GM23338 (cell line): ENCODE results near the gene CD38. TPM values are rescaled to one million over a fixed set of nuclear protein-coding genes. Genes with fewer than 3 reads are reported as not detected.
A peak's percentile ranks its signal among the peaks of the same experiment; 100 is the strongest.

Experiments used
- ATAC-seq: fragments of 200-7000 bp; cut with Tn5 transposase; 3 replicates; pipeline ENCODE4 v1.9.1; 2020
- DNase-seq: peaks from one replicate; pipeline ENCODE4 v3.0.0-alpha.2; 2015; ENCODE audit warnings: low spot score
- H2AFZ ChIP-seq: fragments of 200-600 bp; sonication (generic); 2 replicates; pipeline ENCODE4 v1.8.0; 2016; ENCODE audit warnings: antibody characterized with exemption, mild to moderate bottlenecking, moderate library complexity
- H3F3A ChIP-seq: fragments of 200-600 bp; sonication (generic); replicated peaks from 2 replicates; pipeline ENCODE4 v1.8.0; 2017; ENCODE audit warnings: antibody characterized with exemption, mixed run types, low read depth
- H3K27ac ChIP-seq: fragments of 200-600 bp; sonication (generic); 2 replicates; pipeline ENCODE4 v1.6.1; 2016; ENCODE audit warnings: low read depth
- H3K27me3 ChIP-seq: fragments of 200-600 bp; sonication (generic); 2 replicates; pipeline ENCODE4 v1.8.0; 2016; ENCODE audit warnings: mild to moderate bottlenecking, mixed run types, moderate library complexity; ENCODE audit not compliant: insufficient read depth
- H3K36me3 ChIP-seq: fragments of 200-600 bp; sonication (generic); 2 replicates; pipeline ENCODE4 v1.8.0; 2016; ENCODE audit warnings: mild to moderate bottlenecking; ENCODE audit not compliant: insufficient read depth
- H3K4me1 ChIP-seq: fragments of 200-600 bp; sonication (generic); 2 replicates; pipeline ENCODE4 v1.8.0; 2016; ENCODE audit warnings: mild to moderate bottlenecking, moderate library complexity; ENCODE audit not compliant: insufficient read depth
- H3K4me2 ChIP-seq: fragments of 200-600 bp; sonication (generic); 2 replicates; pipeline ENCODE4 v1.7.1; 2017; ENCODE audit warnings: mixed run types
- H3K4me3 ChIP-seq: fragments of 200-600 bp; sonication (generic); 2 replicates; pipeline ENCODE4 v1.6.1; 2016; ENCODE audit warnings: mixed run types
- H3K79me2 ChIP-seq: fragments of 200-600 bp; sonication (generic); replicated peaks from 2 replicates; pipeline ENCODE4 v1.8.0; 2017; ENCODE audit warnings: mild to moderate bottlenecking; ENCODE audit not compliant: insufficient read depth
- H3K9me2 ChIP-seq: fragments of 200-600 bp; sonication (generic); 2 replicates; pipeline ENCODE4 v1.8.0; 2017; ENCODE audit not compliant: insufficient read depth
- H4K20me1 ChIP-seq: fragments of 200-600 bp; sonication (generic); replicated peaks from 2 replicates; pipeline ENCODE4 v1.8.0; 2017; ENCODE audit warnings: mild to moderate bottlenecking; ENCODE audit not compliant: insufficient read depth
- H3K27ac Mint-ChIP-seq: 2 replicates; pipeline ENCODE4 v1.8.0; 2020; ENCODE audit warnings: inconsistent platforms, mild to moderate bottlenecking, moderate library complexity, mixed read lengths
- H3K27me3 Mint-ChIP-seq: 3 replicates; pipeline ENCODE4 v1.8.0; 2022; ENCODE audit warnings: low read depth, mild to moderate bottlenecking, moderate library complexity, mixed read lengths, inconsistent platforms; ENCODE audit not compliant: insufficient read depth, poor library complexity
- H3K36me3 Mint-ChIP-seq: 3 replicates; pipeline ENCODE4 v1.8.0; 2021; ENCODE audit warnings: low read depth, mild to moderate bottlenecking, inconsistent platforms, moderate library complexity, mixed read lengths
- H3K4me1 Mint-ChIP-seq: 3 replicates; pipeline ENCODE4 v1.8.0; 2020; ENCODE audit warnings: mild to moderate bottlenecking, inconsistent platforms, mixed read lengths
- H3K4me3 Mint-ChIP-seq: 3 replicates; pipeline ENCODE4 v1.8.0; 2021; ENCODE audit warnings: moderate library complexity, mild to moderate bottlenecking, inconsistent platforms, mixed read lengths
- H3K9me3 Mint-ChIP-seq: 3 replicates; pipeline ENCODE4 v1.8.0; 2020; ENCODE audit warnings: moderate library complexity, mild to moderate bottlenecking, inconsistent platforms, mixed read lengths
- CREB1 ChIP-seq: fragments of 250-450 bp; sonication (Bioruptor Pico); IDR thresholded peaks from 2 replicates; pipeline ENCODE4 v1.5.0; 2020; ENCODE audit warnings: low read depth, mild to moderate bottlenecking, moderate library complexity
- EZH2 ChIP-seq: fragments of 200-600 bp; sonication (generic); IDR thresholded peaks from one replicate; pipeline ENCODE4 v1.8.0; 2017; ENCODE audit warnings: antibody characterized with exemption, mild to moderate bottlenecking, low read depth; ENCODE audit not compliant: unreplicated experiment
- EZH2phosphoT487 ChIP-seq: fragments of 200-600 bp; sonication (generic); IDR thresholded peaks from one replicate; pipeline ENCODE4 v1.8.1; 2018; ENCODE audit warnings: antibody characterized with exemption; ENCODE audit not compliant: unreplicated experiment
- JUNB ChIP-seq: IDR thresholded peaks from one replicate; pipeline ENCODE4 v1.6.1; 2016; ENCODE audit warnings: antibody characterized with exemption; ENCODE audit not compliant: unreplicated experiment
- NANOG ChIP-seq: IDR thresholded peaks from 2 replicates; pipeline ENCODE4 v1.6.1; 2016; ENCODE audit warnings: antibody characterized with exemption, borderline replicate concordance
- POLR2AphosphoS5 ChIP-seq: IDR thresholded peaks from 2 replicates; pipeline ENCODE4 v1.6.1; 2016; ENCODE audit warnings: antibody characterized with exemption, low read depth
- STAT1 ChIP-seq: IDR thresholded peaks from one replicate; pipeline ENCODE4 v1.6.1; 2016; ENCODE audit warnings: antibody characterized with exemption; ENCODE audit not compliant: unreplicated experiment
- ZNF114 ChIP-seq: fragments of 250-450 bp; sonication (Bioruptor Pico); IDR thresholded peaks from 2 replicates; pipeline ENCODE4 v1.5.0; 2020; ENCODE audit warnings: mild to moderate bottlenecking, moderate library complexity
- ZNF331 ChIP-seq: fragments of 250-450 bp; sonication (Bioruptor Pico); IDR thresholded peaks from 2 replicates; pipeline ENCODE4 v1.5.0; 2020; ENCODE audit warnings: low read depth, mild to moderate bottlenecking, moderate library complexity
- polyA plus RNA-seq: library from polyadenylated mRNA; unstranded; fragments of >200 nt; fragmentation: Nextera tagmentation; extraction: Ambion mirVana; gene quantifications from 2 replicates; pipeline ENCODE4 v1.2.1, GENCODE V29; 2016
- total RNA-seq: library from RNA; depleted of rRNA; stranded (reverse); fragments of >200 nt; shearing (Covaris generic); gene quantifications from 2 replicates; pipeline ENCODE4 v1.2.3, GENCODE V29; 2014
- TF ChIP-seq, protein P1 (sequence below): fragments of 250-450 bp; sonication (Bioruptor Pico); IDR thresholded peaks from 2 replicates; pipeline ENCODE4 v1.5.0; 2020; ENCODE audit warnings: mild to moderate bottlenecking, moderate library complexity
- TF ChIP-seq, protein P2 (sequence below): IDR thresholded peaks from one replicate; pipeline ENCODE4 v1.6.1; 2018; ENCODE audit warnings: antibody characterized with exemption; ENCODE audit not compliant: unreplicated experiment
- TF ChIP-seq, protein P3 (sequence below): IDR thresholded peaks from 2 replicates; pipeline ENCODE4 v1.6.1; 2016; ENCODE audit warnings: antibody characterized with exemption
- TF ChIP-seq, protein P4 (sequence below), 2 experiments: fragments of 200-600 bp in 1 of 2; sonication (generic) in 1 of 2; conservative IDR thresholded peaks; 2 replicates each; pipeline versions ENCODE4 v1.5.1 to v1.6.1; 2016 to 2017; ENCODE audit warnings: antibody characterized with exemption in 2 of 2, low read depth in 2 of 2, mild to moderate bottlenecking in 2 of 2, moderate library complexity in 1 of 2

The CD38 gene
- total and polyA plus RNA-seq, 2 experiments from 2014 or later = 0.17 to 0.24 TPM

DNA sequence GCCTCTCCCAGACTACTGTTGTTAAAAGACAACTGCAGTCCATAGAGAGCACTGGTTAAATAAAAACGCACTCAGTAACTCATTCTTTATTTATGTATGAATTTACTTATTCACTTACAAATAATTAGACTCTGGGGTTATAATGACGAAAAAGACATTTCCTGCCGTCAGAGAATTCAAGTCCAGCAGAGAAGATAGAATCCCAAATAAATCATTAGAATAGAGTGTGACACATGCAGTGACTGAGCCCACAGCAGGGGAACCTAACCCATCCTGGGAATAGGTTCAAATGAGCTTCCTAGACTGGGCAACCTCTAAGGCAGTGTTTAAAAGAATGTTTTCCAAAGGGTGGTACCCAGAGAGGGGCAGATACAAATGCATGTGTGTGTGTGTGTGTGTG is 106.5 kb downstream of the CD38 start:
- Histone ChIP-seq H3K4me1 (no peaks in the 10 kb centered on the region), H3K36me3 (no peaks in the 10 kb centered on the region), H3K4me2 (no peak overlapping the region), H2AFZ (0 out of 2 replicates have a peak overlapping the region, but pooled peaks have one; percentile 40), H3K79me2 (no peaks in the 10 kb centered on the region), H3K27me3 (no peaks in the 10 kb centered on the region), H3F3A (no peaks in the 10 kb centered on the region), H3K27ac (no peak overlapping the region), H3K4me3 (no peak overlapping the region), H4K20me1 (no peaks in the 10 kb centered on the region), H3K9me2 (peaks cover 6% of the 10 kb centered on the region)
- no peak overlapping the region for H3K4me3 Mint-ChIP-seq
- H3K27ac Mint-ChIP-seq = no peak overlapping the region
- DNase-seq (no peak), ATAC-seq (no peak; the same call in 2 of the 3 replicates)
- peaks cover 10% of the 10 kb centered on the region for H3K4me1 Mint-ChIP-seq
- TF ChIP-seq STAT1 (no peak), ZNF331 (no peak), EZH2 (no peak), ZNF114 (CRISPR knock-in tag) (no peak), POLR2AphosphoS5 (no peak), NANOG (no peak), EZH2phosphoT487 (no peak), JUNB (no peak), CREB1 (CRISPR knock-in tag) (no peak)
- TF ChIP-seq, protein P1, sequence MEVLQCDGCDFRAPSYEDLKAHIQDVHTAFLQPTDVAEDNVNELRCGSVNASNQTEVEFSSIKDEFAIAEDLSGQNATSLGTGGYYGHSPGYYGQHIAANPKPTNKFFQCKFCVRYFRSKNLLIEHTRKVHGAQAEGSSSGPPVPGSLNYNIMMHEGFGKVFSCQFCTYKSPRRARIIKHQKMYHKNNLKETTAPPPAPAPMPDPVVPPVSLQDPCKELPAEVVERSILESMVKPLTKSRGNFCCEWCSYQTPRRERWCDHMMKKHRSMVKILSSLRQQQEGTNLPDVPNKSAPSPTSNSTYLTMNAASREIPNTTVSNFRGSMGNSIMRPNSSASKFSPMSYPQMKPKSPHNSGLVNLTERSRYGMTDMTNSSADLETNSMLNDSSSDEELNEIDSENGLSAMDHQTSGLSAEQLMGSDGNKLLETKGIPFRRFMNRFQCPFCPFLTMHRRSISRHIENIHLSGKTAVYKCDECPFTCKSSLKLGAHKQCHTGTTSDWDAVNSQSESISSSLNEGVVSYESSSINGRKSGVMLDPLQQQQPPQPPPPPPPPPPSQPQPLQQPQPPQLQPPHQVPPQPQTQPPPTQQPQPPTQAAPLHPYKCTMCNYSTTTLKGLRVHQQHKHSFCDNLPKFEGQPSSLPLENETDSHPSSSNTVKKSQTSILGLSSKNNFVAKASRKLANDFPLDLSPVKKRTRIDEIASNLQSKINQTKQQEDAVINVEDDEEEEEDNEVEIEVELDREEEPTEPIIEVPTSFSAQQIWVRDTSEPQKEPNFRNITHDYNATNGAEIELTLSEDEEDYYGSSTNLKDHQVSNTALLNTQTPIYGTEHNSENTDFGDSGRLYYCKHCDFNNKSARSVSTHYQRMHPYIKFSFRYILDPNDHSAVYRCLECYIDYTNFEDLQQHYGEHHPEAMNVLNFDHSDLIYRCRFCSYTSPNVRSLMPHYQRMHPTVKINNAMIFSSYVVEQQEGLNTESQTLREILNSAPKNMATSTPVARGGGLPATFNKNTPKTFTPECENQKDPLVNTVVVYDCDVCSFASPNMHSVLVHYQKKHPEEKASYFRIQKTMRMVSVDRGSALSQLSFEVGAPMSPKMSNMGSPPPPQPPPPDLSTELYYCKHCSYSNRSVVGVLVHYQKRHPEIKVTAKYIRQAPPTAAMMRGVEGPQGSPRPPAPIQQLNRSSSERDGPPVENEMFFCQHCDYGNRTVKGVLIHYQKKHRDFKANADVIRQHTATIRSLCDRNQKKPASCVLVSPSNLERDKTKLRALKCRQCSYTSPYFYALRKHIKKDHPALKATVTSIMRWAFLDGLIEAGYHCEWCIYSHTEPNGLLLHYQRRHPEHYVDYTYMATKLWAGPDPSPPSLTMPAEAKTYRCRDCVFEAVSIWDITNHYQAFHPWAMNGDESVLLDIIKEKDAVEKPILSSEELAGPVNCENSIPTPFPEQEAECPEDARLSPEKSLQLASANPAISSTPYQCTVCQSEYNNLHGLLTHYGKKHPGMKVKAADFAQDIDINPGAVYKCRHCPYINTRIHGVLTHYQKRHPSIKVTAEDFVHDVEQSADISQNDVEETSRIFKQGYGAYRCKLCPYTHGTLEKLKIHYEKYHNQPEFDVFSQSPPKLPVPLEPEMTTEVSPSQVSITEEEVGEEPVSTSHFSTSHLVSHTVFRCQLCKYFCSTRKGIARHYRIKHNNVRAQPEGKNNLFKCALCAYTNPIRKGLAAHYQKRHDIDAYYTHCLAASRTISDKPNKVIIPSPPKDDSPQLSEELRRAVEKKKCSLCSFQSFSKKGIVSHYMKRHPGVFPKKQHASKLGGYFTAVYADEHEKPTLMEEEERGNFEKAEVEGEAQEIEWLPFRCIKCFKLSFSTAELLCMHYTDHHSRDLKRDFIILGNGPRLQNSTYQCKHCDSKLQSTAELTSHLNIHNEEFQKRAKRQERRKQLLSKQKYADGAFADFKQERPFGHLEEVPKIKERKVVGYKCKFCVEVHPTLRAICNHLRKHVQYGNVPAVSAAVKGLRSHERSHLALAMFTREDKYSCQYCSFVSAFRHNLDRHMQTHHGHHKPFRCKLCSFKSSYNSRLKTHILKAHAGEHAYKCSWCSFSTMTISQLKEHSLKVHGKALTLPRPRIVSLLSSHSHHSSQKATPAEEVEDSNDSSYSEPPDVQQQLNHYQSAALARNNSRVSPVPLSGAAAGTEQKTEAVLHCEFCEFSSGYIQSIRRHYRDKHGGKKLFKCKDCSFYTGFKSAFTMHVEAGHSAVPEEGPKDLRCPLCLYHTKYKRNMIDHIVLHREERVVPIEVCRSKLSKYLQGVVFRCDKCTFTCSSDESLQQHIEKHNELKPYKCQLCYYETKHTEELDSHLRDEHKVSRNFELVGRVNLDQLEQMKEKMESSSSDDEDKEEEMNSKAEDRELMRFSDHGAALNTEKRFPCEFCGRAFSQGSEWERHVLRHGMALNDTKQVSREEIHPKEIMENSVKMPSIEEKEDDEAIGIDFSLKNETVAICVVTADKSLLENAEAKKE (CRISPR knock-in tag) = no peak
- TF ChIP-seq, protein P2, sequence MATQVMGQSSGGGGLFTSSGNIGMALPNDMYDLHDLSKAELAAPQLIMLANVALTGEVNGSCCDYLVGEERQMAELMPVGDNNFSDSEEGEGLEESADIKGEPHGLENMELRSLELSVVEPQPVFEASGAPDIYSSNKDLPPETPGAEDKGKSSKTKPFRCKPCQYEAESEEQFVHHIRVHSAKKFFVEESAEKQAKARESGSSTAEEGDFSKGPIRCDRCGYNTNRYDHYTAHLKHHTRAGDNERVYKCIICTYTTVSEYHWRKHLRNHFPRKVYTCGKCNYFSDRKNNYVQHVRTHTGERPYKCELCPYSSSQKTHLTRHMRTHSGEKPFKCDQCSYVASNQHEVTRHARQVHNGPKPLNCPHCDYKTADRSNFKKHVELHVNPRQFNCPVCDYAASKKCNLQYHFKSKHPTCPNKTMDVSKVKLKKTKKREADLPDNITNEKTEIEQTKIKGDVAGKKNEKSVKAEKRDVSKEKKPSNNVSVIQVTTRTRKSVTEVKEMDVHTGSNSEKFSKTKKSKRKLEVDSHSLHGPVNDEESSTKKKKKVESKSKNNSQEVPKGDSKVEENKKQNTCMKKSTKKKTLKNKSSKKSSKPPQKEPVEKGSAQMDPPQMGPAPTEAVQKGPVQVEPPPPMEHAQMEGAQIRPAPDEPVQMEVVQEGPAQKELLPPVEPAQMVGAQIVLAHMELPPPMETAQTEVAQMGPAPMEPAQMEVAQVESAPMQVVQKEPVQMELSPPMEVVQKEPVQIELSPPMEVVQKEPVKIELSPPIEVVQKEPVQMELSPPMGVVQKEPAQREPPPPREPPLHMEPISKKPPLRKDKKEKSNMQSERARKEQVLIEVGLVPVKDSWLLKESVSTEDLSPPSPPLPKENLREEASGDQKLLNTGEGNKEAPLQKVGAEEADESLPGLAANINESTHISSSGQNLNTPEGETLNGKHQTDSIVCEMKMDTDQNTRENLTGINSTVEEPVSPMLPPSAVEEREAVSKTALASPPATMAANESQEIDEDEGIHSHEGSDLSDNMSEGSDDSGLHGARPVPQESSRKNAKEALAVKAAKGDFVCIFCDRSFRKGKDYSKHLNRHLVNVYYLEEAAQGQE = no peak
- TF ChIP-seq, protein P3, sequence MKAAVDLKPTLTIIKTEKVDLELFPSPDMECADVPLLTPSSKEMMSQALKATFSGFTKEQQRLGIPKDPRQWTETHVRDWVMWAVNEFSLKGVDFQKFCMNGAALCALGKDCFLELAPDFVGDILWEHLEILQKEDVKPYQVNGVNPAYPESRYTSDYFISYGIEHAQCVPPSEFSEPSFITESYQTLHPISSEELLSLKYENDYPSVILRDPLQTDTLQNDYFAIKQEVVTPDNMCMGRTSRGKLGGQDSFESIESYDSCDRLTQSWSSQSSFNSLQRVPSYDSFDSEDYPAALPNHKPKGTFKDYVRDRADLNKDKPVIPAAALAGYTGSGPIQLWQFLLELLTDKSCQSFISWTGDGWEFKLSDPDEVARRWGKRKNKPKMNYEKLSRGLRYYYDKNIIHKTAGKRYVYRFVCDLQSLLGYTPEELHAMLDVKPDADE = no peak
- TF ChIP-seq, protein P4, sequence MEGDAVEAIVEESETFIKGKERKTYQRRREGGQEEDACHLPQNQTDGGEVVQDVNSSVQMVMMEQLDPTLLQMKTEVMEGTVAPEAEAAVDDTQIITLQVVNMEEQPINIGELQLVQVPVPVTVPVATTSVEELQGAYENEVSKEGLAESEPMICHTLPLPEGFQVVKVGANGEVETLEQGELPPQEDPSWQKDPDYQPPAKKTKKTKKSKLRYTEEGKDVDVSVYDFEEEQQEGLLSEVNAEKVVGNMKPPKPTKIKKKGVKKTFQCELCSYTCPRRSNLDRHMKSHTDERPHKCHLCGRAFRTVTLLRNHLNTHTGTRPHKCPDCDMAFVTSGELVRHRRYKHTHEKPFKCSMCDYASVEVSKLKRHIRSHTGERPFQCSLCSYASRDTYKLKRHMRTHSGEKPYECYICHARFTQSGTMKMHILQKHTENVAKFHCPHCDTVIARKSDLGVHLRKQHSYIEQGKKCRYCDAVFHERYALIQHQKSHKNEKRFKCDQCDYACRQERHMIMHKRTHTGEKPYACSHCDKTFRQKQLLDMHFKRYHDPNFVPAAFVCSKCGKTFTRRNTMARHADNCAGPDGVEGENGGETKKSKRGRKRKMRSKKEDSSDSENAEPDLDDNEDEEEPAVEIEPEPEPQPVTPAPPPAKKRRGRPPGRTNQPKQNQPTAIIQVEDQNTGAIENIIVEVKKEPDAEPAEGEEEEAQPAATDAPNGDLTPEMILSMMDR (conservative IDR thresholded peaks at IDR 0.05; ENCODE audit: low read depth in 2 of 2) = no peak
- no peaks in the 10 kb centered on the region for H3K9me3 Mint-ChIP-seq
- H3K36me3 Mint-ChIP-seq = no peaks in the 10 kb centered on the region
- H3K27me3 Mint-ChIP-seq = peaks cover 2% of the 10 kb centered on the region
